ENCODE measurements around the gene TACSTD2.
"Not testable (repeated sequence)": the region's sequence is repeated elsewhere in the genome, so short reads cannot be mapped to it uniquely, and the experiment has no call there.

Gene TACSTD2, protein sequence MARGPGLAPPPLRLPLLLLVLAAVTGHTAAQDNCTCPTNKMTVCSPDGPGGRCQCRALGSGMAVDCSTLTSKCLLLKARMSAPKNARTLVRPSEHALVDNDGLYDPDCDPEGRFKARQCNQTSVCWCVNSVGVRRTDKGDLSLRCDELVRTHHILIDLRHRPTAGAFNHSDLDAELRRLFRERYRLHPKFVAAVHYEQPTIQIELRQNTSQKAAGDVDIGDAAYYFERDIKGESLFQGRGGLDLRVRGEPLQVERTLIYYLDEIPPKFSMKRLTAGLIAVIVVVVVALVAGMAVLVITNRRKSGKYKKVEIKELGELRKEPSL

DNA sequence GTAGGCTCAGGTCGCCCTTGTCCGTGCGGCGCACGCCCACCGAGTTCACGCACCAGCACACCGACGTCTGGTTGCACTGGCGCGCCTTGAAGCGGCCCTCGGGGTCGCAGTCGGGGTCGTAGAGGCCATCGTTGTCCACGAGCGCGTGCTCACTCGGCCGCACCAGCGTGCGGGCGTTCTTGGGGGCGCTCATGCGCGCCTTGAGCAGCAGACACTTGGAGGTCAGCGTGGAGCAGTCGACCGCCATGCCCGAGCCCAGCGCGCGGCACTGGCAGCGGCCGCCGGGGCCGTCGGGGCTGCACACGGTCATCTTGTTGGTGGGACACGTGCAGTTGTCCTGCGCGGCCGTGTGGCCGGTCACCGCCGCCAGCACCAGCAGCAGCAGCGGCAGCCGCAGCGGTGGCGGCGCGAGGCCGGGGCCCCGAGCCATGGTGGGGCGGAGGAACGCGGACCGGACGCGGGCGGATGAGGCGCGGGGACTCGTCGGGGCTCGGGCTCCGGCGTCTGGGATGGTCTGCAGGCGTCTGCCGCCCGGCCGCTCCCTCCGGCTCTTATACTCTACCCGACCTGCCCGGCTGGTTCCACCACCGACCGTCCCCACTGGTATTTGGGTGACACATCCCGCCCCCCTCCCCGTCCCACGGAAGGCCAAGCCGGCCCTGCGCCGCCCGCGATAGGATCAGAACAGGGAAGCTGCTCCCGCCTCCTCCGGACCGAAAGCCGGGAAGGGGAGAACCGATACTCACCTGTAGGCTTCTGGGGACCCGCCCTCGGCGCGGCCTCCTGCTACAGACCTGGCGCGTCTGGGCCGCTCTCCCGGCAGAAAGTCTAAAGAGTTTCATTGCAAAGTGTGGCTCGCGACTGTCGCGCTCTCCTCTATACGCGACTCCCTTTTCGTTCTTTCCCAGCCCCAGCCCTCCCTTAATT is at the start of gene TACSTD2:
TSS of gene TACSTD2 (minus strand) at position 526 of the 927 bp plus-strand sequence. CDS start at position 430, 96 bp downstream.
- no peak for FAIRE-seq

DNA sequence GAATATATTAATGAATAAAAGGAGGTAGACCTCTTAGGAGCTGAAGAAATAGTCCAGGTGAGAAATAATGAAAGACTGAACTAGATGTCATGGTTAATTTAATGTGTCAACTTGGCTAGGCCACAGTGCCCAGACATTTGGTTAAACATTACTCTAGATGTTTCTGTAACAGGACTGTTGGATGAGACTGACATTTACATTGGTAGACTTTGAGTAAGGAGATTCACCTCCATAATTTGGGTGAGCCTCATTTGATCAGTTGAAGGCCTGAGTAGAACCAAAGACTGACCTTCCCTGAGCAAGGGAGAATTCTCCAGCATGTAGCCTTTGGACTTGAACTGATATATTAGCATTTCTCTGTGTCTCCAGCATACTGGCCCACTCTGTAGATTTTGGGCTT is 49.2 kb upstream of the TACSTD2 start:
- no peak for FAIRE-seq

DNA sequence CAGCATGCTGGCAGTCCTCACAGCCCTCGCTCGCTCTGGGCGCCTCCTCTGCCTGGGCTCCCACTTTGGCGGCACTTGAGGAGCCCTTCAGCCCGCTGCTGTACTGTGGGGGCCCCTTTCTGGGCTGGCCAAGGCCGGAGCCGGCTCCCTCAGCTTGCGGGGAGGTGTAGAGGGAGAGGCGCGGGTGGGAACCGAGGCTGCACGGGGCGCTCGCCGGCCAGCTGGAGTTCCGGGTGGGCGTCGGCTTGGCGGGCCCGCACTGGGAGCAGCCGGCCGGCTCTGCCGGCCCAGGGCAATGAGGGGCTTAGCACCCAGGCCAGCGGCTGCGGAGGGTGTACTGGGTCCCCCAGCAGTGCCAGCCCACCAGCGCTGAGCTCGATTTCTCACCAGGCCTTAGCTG is 46.2 kb upstream of the TACSTD2 start:
- FAIRE-seq, result not testable (repeated sequence)

DNA sequence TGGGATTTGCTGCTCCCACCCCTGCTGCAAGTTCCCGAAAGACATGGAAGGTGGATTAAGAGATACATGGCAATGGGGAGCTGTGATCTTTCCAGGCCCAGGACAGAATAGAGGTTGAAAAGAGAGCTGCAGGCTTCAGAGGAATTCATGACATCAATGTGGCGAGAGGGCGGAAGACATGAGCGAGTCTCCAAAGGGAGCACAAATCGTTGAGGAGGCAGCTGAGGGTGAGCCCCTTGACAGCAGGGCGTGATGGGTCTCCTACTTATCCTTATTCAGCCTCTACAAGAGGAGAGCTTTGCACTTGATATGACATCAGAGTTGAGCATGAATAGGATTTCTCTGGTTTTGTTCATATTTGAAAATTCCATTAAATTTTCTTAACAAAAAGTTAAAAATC is 45.5 kb upstream of the TACSTD2 start:
- no peak for FAIRE-seq

DNA sequence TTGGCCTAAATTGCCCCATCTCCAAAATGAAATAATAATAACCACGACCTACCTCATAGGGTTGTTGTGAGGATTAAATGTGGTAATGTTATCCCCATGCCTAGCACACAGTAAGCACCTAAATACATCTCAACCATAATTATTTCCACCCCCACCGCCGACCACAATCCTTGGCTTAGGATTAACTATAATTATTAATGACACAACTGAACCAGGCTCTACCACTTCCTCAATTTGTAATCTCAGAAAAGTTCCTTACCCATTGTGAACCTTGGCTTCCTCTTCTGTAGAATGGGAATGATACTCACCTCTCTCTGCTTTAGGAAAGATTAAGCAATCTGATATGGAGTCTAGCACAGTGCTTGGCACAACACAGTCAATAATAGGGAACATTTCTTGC is 44.3 kb upstream of the TACSTD2 start:
- FAIRE-seq, result no peak

DNA sequence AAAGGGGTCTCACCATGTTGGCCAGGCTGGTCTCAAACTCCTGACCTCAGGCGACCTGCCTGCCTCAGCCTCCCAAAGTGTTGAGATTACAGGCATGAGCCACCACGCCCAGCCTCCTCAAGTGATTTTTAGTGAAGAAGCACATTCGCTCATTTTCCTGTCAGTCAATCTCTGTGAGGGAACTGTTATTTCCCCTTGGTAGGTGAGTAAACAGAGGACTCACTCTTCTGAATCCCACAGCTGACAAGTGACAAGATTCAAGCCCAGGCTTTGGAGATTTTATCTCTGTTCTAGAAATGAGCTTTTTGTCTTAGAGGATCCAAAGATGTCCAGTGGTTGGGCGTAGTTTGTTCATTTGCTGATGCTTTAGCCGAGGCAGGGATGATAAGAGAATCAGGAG is 43.9 kb upstream of the TACSTD2 start:
- no peak for FAIRE-seq

DNA sequence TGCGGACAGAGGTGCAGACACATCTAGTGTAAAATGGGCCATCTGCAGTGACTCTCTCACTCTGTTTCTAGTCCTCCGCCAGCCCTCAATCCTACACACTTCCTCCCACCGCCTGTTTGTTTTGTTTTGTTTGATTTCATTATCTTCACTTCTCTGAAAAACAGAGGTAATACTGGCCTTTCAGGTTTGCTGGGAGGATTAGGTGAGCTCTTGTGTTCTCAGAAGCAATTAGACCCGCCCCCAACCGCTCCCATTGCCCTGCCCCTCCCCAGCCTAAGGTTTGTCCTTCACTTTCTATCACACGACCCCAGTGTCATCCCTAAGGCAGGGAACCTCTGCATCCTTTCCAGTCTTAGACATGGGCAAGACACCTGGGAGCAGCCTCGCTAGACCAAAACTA is 43.2 kb upstream of the TACSTD2 start:
- no peak for FAIRE-seq

DNA sequence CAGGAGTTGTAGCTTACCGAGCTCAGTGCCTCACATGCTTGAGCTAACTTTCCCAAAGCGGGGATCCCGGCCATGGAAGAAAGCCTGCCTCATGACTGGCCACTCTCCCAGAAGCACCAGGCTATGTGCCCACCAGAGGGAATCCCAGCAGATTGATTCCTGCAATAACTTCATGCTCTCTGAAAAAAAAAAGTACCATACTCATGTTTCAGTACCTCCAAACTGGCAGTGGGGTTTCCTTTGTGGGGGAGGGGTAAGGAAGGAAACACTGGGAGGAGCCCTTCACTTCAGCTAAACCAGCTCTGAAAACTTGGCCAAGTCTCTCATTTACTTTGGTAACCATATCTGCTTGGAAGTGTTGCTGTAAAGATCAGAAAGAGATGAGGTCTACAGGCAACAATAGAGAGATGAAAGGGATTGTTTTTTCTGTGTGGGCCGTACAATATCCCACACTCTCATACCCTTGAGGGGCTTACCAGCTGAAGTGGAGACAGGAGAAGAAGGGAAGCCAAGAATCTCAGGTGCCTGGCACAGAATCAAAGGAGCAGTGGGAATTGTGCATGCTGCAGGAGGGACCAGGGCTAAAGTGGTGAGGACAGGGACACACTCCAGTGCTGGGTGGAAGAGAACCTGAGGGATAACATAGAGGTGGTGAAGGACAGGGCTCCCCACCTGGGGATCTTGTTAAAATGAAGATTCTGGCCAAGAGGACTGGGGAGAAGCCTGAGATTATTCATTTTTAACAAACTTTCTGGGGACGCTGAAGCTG is 42.4 kb upstream of the TACSTD2 start:
- FAIRE-seq, result no peak

DNA sequence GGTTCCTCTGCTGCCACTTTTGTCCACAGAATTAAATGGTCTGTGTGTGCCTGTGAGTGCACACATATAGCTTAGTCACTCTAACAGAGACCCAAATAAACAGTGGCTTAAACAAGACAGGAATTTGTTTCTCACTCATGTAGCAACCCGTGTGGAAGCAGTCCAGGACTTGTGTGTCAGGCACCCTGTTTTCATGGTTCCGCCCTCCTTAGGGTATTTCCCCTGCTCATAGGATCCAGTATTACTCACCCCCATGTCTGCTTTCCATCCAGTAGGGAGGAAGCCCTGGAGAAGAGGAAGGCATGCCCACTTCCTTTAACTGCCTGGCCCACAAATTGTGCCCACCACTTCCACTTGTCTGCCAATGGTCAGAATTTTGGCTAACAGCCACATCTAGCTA is 41.3 kb upstream of the TACSTD2 start:
- FAIRE-seq, result no peak

DNA sequence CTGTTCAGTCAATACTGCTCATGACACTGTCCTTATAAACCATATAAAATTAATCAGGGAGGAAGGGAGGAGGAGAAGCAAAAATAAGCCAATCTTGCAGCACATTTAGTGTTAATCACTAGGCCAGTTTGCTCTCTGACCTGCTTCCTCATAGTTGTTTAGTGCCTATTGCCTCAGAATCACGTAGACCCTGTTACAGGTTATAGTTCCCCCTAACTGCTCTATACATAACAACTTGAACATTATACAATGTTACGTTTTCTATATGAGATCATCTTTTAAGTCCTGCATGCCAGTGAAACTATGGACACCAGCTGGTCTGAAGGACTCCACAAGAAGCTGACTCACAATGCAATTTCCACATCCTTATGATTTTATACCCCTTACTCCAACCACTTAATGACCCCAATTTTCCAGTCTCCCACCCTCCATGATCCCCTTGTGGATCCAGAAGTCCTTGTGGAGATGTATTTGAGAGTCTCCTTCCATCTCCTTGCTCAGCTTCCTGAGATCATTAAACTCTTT is 34.9 kb upstream of the TACSTD2 start:
- no peak for FAIRE-seq

DNA sequence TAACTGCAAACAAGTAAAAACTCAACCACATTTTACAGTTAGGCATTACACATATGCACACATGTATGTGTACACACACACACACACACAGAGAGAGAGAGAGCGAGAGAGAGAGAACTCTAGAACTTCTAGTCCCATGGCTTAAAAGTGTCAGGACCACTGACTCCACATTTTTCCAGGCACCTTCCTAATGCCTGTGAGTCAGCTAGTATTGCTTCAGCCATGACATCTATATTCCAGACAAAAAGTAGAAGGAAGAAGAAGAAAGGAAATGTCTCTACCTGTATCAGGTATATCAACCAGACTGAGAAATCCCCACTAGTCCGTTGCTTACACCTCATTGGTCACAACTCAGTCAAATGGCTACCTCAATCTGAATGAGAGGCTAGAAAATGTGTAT is 31.9 kb upstream of the TACSTD2 start:
- FAIRE-seq, result no peak

DNA sequence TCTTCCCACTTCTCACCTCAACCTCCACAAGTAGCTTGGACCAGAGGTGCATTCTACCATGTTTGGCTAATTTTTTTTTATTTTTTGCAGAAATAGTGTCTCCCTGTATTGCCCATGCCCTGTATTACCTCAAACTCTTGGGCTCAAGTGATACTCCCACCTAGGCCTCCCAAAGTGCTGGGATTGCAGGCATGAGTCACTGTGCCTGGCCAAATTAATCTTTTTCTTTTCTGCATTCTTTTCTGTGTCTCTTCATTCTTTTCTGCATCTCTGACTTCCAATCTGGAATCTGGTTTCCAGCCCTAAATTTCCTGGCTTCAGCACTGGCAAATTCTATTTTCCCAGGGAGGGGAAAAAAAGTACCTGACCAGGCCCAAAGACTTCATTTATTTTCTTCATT is 31.2 kb upstream of the TACSTD2 start:
- no peak for FAIRE-seq

DNA sequence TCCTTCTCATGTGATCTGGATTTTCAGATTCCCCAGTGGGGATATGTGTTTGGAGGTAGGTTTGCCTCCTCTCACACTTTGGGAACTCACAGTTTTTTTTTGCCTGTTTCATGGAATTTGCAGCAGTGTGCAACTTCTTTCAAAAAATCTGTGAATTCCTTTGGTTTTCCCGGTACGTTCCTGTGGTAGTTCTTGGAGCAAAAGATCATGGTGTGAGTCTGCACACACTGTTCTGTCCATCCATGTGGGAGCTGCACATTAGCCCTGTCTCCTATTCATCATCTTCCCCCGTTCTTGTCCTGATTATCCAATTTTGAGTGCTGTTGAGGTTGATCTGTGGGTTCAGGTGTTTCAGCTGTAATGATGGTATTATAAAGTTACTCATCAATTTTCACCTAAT is 30.3 kb upstream of the TACSTD2 start:
- no peak for FAIRE-seq

DNA sequence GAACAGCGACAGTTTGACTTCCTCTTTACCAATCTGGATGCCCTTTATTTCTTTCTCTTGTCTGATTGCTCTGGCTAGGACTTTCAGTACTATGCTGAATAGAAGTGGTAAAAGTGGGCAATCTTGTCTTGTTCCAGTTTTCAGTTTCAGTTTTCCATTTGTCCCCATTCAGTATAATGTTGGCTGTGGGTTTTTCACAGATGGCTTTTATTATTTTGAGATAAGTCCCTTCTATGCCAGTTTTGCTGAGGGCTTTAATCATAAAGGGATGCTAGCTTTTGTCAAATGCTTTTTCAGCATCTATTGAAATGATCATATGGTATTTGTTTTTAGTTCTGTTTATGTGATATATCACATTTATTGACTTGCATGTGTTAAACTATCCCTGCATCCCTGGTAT is 24.9 kb upstream of the TACSTD2 start:
- FAIRE-seq, result not testable (repeated sequence)

DNA sequence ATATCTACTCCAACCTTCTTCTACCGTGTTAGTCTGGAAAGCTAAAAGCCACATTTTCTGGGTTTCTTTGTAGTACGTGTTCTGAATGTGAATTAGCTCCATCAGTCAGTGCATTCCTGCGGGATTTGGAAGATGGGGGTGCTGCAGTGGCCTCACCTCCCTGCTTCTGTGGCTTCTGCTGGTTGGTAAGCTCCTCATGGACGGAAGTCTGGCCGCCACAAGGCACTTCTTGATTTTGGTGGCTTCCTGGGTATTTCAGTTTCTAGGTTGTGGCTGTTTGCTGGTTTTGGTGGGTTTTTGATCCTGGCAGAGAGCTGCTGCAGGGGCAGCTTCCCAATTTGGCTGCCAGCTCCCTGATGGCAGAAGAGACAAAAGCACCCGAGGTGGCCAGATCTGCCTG is 20.9 kb upstream of the TACSTD2 start:
- FAIRE-seq, result no peak

DNA sequence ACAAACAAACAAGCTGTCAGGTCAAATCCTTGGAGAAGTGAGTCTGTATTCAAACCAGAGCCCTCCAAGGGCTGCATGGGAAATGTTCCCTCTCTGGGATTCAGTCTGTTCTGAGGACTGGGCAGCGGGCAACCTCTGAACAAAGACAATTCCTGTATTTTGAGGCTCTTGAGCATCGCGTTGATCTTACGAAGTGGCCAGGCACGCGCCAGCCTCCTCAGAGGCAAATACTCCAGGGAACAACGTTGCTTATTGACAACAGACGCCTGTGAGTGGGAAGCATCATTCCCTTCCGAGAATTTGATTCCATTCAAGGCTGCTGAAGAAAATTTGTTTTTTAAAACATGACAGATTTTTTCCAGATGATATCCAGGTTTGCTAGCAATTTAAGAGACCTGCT is 20.0 kb upstream of the TACSTD2 start:
- no peak for FAIRE-seq

DNA sequence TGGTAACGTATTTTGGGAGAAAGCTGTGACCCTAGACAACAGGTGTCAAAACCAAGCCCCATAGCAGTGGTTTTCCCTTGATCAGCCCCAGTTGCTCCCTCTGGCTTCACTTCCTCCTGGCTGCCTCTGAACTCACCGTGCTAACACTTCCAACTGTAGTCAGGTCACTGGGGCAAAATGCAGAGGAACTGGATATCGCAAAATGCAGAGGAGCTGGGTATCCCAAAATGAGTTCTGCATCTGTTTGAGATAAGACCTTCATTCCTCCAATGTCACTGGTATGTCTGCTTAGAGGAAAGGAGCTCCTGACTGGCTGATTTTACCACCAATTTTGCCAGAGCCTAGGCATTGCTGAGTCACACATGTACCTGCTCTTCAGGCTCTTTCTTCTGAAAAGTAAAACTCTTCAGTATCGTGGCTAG is 19.6 kb upstream of the TACSTD2 start:
- FAIRE-seq, result no peak

DNA sequence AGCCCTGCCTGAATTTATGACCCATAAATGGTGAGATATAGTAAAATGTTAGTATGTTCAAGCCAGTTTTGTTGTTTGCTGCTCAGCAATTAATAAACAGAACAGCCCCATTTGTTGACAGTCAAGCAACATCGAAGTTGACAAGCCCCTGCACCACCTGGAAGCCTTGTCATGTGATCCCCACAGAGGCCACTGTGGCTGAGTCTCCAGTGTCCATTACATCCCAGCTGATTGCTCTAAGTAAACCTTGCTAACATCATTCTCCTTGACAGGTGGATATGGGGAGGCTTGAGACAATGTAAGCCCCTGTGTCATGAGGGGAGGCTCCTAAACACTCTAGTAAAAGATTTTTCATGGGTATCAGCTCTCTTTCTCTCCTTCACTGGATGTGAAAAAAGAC is 17.5 kb upstream of the TACSTD2 start:
- FAIRE-seq, result no peak

DNA sequence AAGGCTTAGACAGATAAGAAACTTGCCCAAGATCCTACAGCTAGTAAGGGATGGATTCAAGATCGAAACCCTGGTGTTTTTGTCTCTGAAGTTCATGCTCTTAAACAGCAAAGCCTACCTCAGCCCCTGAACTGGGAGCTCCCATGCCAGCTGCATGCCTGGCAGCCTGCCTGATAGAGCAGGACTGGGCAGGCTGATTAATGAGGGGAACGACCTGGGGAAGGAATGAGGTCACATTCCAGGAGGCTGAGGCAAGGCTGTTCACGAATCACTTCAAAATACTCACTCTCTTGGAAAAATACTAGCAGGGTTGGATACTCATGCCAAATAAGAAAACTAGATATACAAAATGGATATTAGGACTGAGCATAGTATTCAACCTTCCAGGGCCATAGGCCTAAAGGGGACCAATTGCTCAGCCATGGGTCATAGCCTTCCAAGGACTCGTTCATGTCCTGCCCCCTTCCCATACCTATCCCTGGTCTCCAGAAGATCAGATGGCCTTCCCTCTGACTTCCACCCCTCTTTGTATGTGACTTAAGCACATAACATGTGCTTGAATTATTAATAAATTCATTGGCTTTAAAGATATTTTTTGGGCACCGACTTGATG is 15.6 kb upstream of the TACSTD2 start:
- FAIRE-seq, result no peak

DNA sequence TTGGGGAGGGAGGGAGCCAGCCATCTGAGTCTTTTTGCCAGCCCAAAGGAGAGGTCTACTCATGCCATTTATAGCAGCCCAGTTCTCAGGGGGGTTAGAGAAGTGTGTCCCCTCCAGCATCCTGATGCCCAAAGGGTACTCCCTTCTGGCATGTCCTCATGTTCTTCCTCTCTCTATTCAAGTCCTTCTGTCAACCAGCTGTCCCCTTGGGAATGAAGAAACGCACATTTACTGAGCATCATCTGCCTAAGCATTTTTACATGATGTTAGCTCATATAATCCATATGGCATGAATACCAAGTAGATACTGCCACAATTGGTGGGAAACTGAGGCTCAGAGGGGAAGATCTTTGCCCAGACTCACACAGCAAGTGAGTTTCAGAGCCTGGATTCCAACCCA is 14.8 kb upstream of the TACSTD2 start:
- FAIRE-seq, result no peak

DNA sequence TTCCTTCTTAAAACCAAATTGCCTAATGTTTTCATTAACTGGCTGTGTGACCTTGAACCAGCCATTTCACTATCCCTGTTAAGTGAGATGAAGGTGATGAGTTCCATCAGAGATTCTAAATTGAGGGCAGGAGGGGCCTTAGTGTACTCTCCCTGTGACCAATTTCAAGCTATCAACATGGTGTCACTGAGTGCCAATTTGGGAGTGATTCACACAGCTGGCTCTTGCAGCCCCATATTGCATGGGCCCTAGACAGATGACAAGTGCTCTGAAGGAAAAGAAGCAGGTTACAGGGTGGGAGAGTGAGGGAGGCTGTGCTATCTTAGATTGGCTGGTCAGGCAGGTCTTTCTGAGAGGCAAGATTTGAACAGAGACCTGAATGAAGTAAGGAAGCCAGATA is 13.0 kb upstream of the TACSTD2 start:
- no peak for FAIRE-seq

DNA sequence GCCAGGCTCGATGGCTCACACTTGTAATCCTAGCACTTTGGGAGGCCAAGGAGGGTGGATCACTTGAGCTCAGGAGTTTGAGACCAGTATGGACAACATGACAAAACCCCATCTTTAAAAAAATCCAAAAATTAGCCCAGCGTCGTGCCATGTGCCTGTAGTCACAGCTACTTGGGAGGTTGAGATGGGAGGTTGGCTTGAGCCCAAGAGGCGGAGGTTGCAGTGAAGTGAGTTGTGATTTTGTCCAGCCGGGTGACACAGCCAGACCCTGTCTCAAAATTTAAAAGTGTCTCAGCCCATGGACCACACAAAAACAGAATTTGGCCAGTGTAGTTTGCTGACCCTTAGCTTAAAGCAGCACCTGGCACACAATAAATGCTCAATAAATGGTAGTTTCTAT is 11.3 kb upstream of the TACSTD2 start:
- FAIRE-seq, result no peak

DNA sequence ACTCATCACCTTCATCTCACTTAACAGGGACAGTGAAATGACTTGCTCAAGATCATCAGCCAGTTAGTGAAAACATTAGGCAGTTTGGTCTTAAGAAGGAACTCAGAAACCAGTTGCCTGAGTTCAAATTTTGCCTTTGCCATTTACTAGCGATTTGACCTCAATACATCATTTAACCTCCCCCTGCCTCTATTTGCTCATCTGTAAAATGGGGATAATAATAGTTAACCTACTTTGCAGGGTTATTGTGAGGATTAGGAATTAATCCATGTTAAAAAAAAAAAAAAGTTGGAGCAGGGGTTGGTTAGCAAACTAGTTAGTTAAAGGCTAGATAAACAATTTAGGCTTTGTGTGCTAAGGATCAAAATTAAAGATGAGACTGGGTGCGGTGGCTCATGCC is 10.6 kb upstream of the TACSTD2 start:
- no peak for FAIRE-seq
